C4-2B (cell line): ENCODE measurements around the gene RRAS2.

Experiments
- CTCF ChIP-seq: fragments of 450-650 bp; conservative IDR thresholded peaks from 2 replicates; pipeline ENCODE4 v1.5.1; 2017; ENCODE audit warnings: mild to moderate bottlenecking
- ZFX ChIP-seq: fragments of 450-650 bp; IDR thresholded peaks from 2 replicates; pipeline ENCODE4 v1.6.1; 2017

- TF ChIP-seq CTCF (no peak), ZFX (no peak)
These were observed 105.6 kb downstream of the RRAS2 start for GRCh38 chr11:14253421-14253820.
